IMR-90 (cell line): Measurements from ENCODE around the gene RAP2A.

Experiments used
- BHLHE40 ChIP-seq: fragments of 150-350 bp; IDR thresholded peaks from 2 replicates; pipeline ENCODE4 v1.6.1; 2016; ENCODE audit warnings: mild to moderate bottlenecking, low read depth, low read length
- MAFK ChIP-seq: IDR thresholded peaks from 2 replicates; pipeline ENCODE4 v1.6.1; 2012; ENCODE audit warnings: low read depth, low read length, improper control_type of control experiment
- POLR2A ChIP-seq: IDR thresholded peaks from 2 replicates; pipeline ENCODE4 v1.6.1; 2012; ENCODE audit warnings: mild to moderate bottlenecking, low read depth, low read length
- USF2 ChIP-seq: fragments of 150-350 bp; IDR thresholded peaks from 2 replicates; pipeline ENCODE4 v1.6.1; 2017; ENCODE audit warnings: mild to moderate bottlenecking, antibody characterized with exemption, low read length, low read depth
- TF ChIP-seq, protein P1 (sequence below): conservative IDR thresholded peaks from 2 replicates; pipeline ENCODE4 v1.5.1; 2012; ENCODE audit warnings: mild to moderate bottlenecking, low read depth, low read length, improper control_type of control experiment

DNA sequence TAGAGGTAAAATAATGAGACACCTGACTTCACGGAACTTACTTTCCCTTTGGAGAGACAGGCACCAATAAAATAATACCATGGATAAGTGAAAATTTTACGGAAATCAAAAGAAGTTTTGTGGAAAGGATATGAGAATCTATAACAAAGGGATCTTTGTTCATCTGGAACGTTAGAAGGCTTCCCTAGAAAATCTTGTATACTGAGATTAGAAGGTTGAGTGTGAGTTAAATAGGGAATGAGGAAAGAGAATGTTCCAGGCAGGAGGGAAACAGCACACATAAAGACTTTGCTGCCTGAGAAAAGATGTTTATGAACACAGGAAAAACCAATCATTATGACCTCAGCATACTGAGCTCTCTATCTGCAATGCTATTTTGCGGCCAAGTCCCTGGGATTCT, 19.6 kb upstream of the RAP2A start:
- TF ChIP-seq USF2 (no peak), POLR2A (no peak), BHLHE40 (no peak), MAFK (no peak)
- TF ChIP-seq, protein P1, sequence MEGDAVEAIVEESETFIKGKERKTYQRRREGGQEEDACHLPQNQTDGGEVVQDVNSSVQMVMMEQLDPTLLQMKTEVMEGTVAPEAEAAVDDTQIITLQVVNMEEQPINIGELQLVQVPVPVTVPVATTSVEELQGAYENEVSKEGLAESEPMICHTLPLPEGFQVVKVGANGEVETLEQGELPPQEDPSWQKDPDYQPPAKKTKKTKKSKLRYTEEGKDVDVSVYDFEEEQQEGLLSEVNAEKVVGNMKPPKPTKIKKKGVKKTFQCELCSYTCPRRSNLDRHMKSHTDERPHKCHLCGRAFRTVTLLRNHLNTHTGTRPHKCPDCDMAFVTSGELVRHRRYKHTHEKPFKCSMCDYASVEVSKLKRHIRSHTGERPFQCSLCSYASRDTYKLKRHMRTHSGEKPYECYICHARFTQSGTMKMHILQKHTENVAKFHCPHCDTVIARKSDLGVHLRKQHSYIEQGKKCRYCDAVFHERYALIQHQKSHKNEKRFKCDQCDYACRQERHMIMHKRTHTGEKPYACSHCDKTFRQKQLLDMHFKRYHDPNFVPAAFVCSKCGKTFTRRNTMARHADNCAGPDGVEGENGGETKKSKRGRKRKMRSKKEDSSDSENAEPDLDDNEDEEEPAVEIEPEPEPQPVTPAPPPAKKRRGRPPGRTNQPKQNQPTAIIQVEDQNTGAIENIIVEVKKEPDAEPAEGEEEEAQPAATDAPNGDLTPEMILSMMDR = no peak
